Lower leg skin (tissue), 3 donors: Measurements from ENCODE around the gene LRRFIP1.

Source experiments
- POLR2A ChIP-seq, 2 donors: fragments of 450-650 bp; IDR thresholded peaks; one replicate each; pipeline ENCODE4 v1.6.1; 2016 to 2017; ENCODE audit warnings: antibody characterized with exemption in 2 of 2, mild to moderate bottlenecking in 1 of 2, moderate library complexity in 1 of 2
- TF ChIP-seq, protein P1 (sequence below), 3 donors: fragments of 450-650 bp; IDR thresholded peaks; one replicate each; pipeline ENCODE4 v1.5.1; 2016; ENCODE audit warnings: antibody characterized with exemption in 3 of 3, mild to moderate bottlenecking in 3 of 3, moderate library complexity in 2 of 3

DNA sequence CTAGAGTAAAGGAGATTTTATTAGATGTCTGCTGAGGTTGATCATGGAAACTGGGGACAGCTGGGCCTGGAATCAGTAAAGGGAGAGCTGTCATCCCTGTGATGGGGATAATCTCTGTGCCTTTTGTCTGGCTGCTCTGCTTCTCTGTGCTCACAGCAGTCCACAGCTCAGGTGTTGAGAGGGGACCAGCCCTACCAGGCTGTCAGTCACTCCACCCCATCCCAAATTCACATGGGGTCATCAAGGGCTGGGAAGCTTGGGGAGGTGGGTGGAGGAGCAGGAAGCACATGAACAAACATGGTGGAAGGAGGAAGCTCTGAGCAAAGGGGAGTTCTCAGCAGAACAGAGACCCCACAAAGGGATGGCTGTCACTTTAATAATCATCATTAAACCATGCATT lies 13.7 kb upstream of the LRRFIP1 start:
- TF ChIP-seq, protein P1, sequence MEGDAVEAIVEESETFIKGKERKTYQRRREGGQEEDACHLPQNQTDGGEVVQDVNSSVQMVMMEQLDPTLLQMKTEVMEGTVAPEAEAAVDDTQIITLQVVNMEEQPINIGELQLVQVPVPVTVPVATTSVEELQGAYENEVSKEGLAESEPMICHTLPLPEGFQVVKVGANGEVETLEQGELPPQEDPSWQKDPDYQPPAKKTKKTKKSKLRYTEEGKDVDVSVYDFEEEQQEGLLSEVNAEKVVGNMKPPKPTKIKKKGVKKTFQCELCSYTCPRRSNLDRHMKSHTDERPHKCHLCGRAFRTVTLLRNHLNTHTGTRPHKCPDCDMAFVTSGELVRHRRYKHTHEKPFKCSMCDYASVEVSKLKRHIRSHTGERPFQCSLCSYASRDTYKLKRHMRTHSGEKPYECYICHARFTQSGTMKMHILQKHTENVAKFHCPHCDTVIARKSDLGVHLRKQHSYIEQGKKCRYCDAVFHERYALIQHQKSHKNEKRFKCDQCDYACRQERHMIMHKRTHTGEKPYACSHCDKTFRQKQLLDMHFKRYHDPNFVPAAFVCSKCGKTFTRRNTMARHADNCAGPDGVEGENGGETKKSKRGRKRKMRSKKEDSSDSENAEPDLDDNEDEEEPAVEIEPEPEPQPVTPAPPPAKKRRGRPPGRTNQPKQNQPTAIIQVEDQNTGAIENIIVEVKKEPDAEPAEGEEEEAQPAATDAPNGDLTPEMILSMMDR (IDR thresholded peaks at IDR 0.05), result no peak
- TF ChIP-seq POLR2A (IDR thresholded peaks at IDR 0.05), result no peak
